Peyer's patch (tissue), 4 donors: ENCODE measurements around the gene MMD2. TPM values are rescaled to one million over a fixed set of nuclear protein-coding genes. Genes with fewer than 3 reads are reported as not detected.

ENCODE experiments used
- DNase-seq, 3 donors: peaks; one replicate each; pipeline ENCODE4 v3.0.0-alpha.2; 2017 to 2019
- H3K27ac ChIP-seq, 4 donors: fragments of 200-600 bp; sonication (generic); one replicate each; pipeline ENCODE4 v1.5.1; 2016 to 2019
- H3K27me3 ChIP-seq, 2 donors: fragments of 200-600 bp; sonication (generic); one replicate each; pipeline ENCODE4 v1.5.1; 2019
- H3K36me3 ChIP-seq, 3 donors: fragments of 200-600 bp; sonication (generic); one replicate each; pipeline ENCODE4 v1.5.1; 2016 to 2019
- H3K4me1 ChIP-seq, 4 donors: fragments of 200-600 bp; sonication (generic); one replicate each; pipeline ENCODE4 v1.5.1; 2016 to 2019
- H3K4me3 ChIP-seq, 4 donors: fragments of 200-600 bp; sonication (generic); 1 replicate in 3 of 4; 2 replicates in 1 of 4; pipeline ENCODE4 v1.5.1; 2016 to 2019; ENCODE audit warnings: mild to moderate bottlenecking in 1 of 4
- H3K9me3 ChIP-seq, 4 donors: fragments of 200-600 bp; sonication (generic); one replicate each; pipeline ENCODE4 v1.5.1; 2016 to 2019; ENCODE audit warnings: mild to moderate bottlenecking in 1 of 4
- CTCF ChIP-seq, 6 experiments: fragments of 450-650 bp in 4 of 6; fragments of 200-600 bp in 2 of 6; sonication (generic) in 1 of 6; IDR thresholded peaks; one replicate each; pipeline ENCODE4 v1.5.1; 2017 to 2019; ENCODE audit warnings: antibody characterized with exemption in 6 of 6, mild to moderate bottlenecking in 3 of 6, moderate library complexity in 1 of 6
- POLR2A ChIP-seq, 2 donors: fragments of 450-650 bp; IDR thresholded peaks; one replicate each; pipeline ENCODE4 v1.5.1; 2017; ENCODE audit warnings: antibody characterized with exemption in 2 of 2, mild to moderate bottlenecking in 2 of 2, moderate library complexity in 2 of 2
- total RNA-seq, 4 donors: library from RNA; depleted of rRNA; stranded (reverse); fragments of >200 nt; gene quantifications; one replicate each; pipeline ENCODE4 v1.1.0, GENCODE V29; 2016

Gene MMD2
- total RNA-seq = not detected

- H3K4me1 ChIP-seq = peaks cover 0 to 10% (median 0%) of the 10 kb centered on the region in 4 donors
- no peaks in the 10 kb centered on the region for H3K9me3 ChIP-seq
- peak in 1 of 3 donors; percentile 34 for DNase-seq
- peak within 1 kb of the TSS in 2 of 4 donors; percentile 34 to 39 for H3K4me3 ChIP-seq
- TF ChIP-seq CTCF (IDR thresholded peaks at IDR 0.05) = no peak
- TF ChIP-seq POLR2A (IDR thresholded peaks at IDR 0.05) = no peak
- H3K27ac ChIP-seq = no peak within 1 kb of the TSS
- H3K36me3 ChIP-seq = no peaks in the 10 kb centered on the region
- H3K27me3 ChIP-seq = peaks cover 0 to 10% of the 10 kb centered on the region in 2 donors
Measured at GRCh38 chr7:4958477-4959301, at the start of gene MMD2. MMD2 (minus strand) TSS chr7:4959187; CDS start chr7:4959017, 170 bp downstream.

GRCh38 chr7:5005066-5005465 lies 46.1 kb upstream of the MMD2 start:
- Histone ChIP-seq H3K9me3 (no peaks in the 10 kb centered on the region), H3K27me3 (no peaks in the 10 kb centered on the region), H3K27ac (no peak overlapping the region), H3K4me1 (no peaks in the 10 kb centered on the region), H3K4me3 (no peak overlapping the region), H3K36me3 (peaks cover 0 to 13% (median 0%) of the 10 kb centered on the region in 3 donors)
- DNase-seq = no peak
- TF ChIP-seq POLR2A (IDR thresholded peaks at IDR 0.05) (no peak), CTCF (IDR thresholded peaks at IDR 0.05) (no peak)

GRCh38 chr7:5001911-5002310 lies 42.9 kb upstream of the MMD2 start:
- no peak for DNase-seq
- Histone ChIP-seq H3K4me3 (no peak overlapping the region), H3K4me1 (no peaks in the 10 kb centered on the region), H3K27ac (no peak overlapping the region), H3K9me3 (no peaks in the 10 kb centered on the region), H3K36me3 (peaks cover 0 to 16% (median 0%) of the 10 kb centered on the region in 3 donors), H3K27me3 (no peaks in the 10 kb centered on the region)
- TF ChIP-seq POLR2A (IDR thresholded peaks at IDR 0.05) = no peak
- no peak for TF ChIP-seq CTCF (IDR thresholded peaks at IDR 0.05)

- Histone ChIP-seq H3K4me1 (no peaks in the 10 kb centered on the region), H3K9me3 (no peaks in the 10 kb centered on the region), H3K36me3 (peaks cover 0 to 21% (median 0%) of the 10 kb centered on the region in 3 donors), H3K4me3 (no peak overlapping the region), H3K27me3 (no peaks in the 10 kb centered on the region), H3K27ac (no peak overlapping the region)
- DNase-seq = no peak
- TF ChIP-seq POLR2A (IDR thresholded peaks at IDR 0.05) (no peak), CTCF (IDR thresholded peaks at IDR 0.05) (no peak)
Measured at GRCh38 chr7:5001003-5001402, 42.0 kb upstream of the MMD2 start.

- no peak for DNase-seq
- Histone ChIP-seq H3K4me1 (no peaks in the 10 kb centered on the region), H3K27ac (no peak overlapping the region), H3K27me3 (no peaks in the 10 kb centered on the region), H3K9me3 (no peaks in the 10 kb centered on the region), H3K4me3 (no peak overlapping the region), H3K36me3 (peaks cover 0 to 31% (median 0%) of the 10 kb centered on the region in 3 donors)
- no peak for TF ChIP-seq CTCF (IDR thresholded peaks at IDR 0.05)
- TF ChIP-seq POLR2A (IDR thresholded peaks at IDR 0.05) = no peak
Measured at GRCh38 chr7:4999369-4999950, 40.5 kb upstream of the MMD2 start.
